IPS DF 19.7 (cell line): ENCODE measurements around the gene CALR.
"Not testable (repeated sequence)": the region's sequence is repeated elsewhere in the genome, so short reads cannot be mapped to it uniquely, and the experiment has no call there.

Source experiments
- DNase-seq: peaks from one replicate; pipeline ENCODE4 v3.0.0-alpha.2; 2013; ENCODE audit warnings: low read depth, low spot score

The CALR gene

GRCh38 chr19:12952488-12953137 is 14.2 kb downstream of the CALR start:
- no peak for DNase-seq

DNA sequence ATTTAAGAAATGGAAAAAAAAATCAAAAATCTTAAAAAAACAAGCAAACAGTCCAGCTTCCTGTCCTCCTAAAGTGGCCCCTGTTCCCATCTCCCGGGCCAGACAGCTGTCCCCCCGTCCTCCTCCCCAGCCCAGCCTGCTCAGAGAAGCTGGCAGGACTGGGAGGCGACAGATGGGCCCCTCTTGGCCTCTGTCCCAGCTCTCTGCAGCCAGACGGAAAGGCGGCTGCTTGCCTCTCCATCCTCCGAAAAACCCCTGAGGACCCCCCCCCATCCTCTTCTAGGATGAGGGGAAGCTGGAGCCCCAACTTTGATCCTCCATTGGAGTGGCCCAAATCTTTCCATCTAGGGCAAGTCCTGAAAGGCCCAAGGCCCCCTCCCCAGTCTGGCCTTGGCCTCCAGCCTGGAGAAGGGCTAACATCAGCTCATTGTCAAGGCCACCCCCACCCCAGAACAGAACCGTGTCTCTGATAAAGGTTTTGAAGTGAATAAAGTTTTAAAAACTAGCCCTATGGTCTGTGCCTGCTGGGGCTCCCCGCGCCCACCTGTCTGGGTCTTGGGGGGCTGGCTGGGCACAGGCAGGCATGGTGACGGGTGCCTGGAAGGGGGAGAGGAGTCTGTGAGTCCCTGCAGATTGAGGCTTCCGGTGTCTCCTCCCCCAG is 14.9 kb downstream of the CALR start:
- no peak for DNase-seq

DNA sequence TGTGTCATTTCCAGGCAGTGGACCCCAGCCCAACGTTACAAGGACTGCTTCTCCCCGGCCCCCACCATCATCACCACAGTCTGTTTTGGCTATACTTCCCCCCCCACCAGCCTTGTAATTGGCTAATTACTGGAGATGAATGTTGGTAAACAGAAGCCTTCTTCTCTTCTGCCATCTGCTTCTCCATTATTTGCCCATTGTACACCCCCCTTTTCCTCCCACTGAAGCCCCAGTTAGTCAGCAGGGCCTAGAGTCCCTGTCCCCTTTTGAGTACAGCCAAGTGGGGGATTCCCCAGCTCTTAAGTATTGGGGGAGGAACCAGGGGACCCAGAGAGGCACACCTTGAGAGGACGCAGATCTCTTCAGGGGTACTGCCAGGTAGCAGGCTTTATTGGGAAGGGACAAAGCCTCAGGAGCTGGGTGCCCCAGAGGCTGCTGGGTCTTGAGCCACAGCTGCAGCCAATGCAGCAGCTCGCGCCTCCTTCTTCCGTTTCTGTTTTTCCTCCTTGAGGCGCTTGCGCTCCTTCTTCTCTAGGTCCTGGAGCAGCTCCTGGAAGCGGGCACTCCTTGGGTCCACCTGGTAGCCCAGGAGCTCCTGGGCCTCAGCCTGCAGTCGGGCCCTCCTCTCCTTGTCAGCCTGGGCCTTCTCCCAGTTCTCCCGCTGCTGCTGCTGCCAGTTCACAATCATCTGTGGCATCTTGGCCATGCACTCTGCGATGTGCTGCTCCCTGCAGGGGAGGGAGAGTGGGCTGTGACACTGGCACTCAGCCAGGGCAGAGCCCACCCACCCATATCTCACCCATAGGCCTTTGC is 15.6 kb downstream of the CALR start:
- DNase-seq, result no peak

DNA sequence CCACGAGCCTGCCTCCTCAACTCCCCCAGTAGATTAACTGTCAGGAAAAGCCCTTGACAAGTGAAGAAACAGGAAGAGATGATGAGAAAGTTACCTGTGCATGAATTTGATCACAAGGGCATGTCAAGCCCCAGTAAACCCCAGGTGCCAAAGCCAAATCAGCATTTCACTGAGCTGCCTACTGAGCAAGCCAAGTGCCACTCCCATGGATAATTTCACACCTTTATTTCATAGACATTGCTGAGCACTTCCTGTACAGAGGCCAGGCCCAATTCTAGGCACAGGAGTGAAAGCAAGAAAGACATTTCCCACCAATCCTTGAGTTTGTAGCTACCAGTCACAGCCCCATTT is 16.2 kb downstream of the CALR start:
- DNase-seq, result no peak

GRCh38 chr19:12955575-12955974 is 17.2 kb downstream of the CALR start:
- DNase-seq, result not testable (repeated sequence)

DNA sequence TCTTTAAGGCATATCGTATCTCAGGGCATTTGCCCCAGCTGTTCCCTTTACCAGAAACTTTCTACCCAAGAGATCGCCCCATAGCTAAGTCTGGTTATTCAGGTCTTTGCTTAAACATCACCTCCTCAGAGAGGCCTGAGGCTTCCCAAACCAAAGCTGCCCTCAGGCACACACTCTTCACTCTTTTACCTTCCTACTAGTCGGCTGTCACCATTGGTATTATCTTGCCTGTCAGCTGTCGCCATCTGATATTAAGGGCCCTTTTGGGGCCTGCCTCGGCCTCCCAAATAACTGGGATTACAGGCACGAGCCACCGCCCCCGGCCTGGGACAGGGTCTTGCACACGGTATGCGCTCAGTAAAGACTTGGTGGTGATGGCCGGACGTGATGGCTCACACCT is 17.6 kb downstream of the CALR start:
- DNase-seq, result no peak

- no peak for DNase-seq
Observed at GRCh38 chr19:12956446-12957388, 18.3 kb downstream of the CALR start, which contains the start of gene GADD45GIP1. TSS of gene GADD45GIP1 (minus strand) at chr19:12957223. CDS start at chr19:12957212, 11 bp downstream.

- DNase-seq, result not testable (repeated sequence)
Observed at GRCh38 chr19:12957389-12957952, 19.1 kb downstream of the CALR start.

GRCh38 chr19:12959481-12959880 is 21.1 kb downstream of the CALR start:
- DNase-seq, result no peak

DNA sequence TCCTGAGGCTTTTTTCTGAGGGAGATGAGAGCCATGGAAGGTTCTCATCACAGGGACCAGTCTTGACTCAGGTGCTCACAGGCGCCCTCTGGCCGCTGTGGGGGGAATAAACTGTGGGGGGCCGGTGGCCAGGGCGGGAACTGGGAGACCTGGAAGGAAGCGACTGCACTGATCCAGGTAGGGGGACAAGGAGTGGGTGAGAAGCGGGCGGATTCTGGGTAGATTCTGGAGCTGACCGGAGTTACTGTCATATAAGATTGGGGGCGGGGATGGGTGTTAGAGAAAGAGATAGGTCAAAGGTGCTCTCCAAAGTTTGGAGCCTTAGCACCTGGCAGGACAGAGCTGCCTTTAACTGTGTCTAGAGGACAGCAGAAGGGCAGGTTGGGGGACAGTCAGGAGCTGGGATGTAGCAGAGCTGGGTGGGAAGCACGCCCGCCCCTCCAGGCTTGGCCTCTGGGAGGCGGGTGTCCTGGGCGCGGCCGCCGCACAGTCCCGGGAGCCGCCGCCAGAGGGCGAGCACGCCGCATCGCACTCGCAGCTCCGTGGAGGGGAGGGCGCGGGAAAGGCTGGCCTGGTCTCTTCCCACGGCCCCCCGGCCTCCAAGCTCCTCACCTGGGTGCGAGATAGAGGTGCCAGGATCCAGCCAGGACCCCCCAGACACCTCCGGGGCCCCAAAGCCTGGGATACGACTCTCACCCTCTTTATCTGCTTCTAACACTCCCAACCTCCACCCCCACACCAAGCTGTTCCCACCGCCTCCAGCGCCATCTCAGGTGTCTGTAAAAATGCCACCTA is 26.8 kb downstream of the CALR start:
- DNase-seq, result no peak

- DNase-seq, result no peak
Observed at GRCh38 chr19:12965812-12966135, 27.4 kb downstream of the CALR start.

- no peak for DNase-seq
Observed at GRCh38 chr19:12967907-12968306, 29.5 kb downstream of the CALR start.

DNA sequence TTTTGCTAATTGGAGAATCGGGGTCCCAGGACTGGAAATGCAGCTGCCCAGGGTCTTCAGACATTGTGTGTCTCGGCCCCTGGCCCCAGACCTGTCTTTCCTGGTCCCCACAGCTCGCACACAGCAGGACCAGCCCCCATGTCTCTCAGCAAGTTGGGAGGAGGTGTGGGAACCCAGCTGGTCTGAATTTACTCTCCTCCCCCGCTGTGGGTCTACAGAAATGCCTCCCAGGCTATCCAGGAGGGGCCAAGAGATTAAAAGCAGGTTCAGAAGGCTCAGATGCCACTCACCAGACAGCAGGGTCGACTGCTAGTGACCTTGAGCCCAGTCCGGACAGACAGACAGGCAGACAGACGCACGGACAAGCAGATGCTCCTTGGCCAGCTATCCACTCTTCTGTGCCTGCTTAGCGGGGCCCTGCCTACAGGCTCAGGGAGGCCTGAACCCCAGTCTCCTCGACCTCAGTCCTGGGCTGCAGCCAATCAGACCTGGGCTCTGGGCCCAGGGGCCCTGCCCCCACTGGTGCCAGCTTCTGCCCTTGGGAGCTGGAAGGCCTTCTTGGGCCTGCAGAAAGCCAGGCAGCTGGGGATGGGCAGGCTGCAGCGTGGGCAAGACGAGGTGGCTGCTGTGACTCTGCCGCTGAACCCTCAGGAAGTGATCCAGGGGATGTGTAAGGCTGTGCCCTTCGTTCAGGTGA is 31.0 kb downstream of the CALR start, which contains the start of gene DAND5:
TSS of gene DAND5 (plus strand) at position 285 of the 697 bp plus-strand sequence. CDS start at position 370, 85 bp downstream.
- no peak for DNase-seq

DNA sequence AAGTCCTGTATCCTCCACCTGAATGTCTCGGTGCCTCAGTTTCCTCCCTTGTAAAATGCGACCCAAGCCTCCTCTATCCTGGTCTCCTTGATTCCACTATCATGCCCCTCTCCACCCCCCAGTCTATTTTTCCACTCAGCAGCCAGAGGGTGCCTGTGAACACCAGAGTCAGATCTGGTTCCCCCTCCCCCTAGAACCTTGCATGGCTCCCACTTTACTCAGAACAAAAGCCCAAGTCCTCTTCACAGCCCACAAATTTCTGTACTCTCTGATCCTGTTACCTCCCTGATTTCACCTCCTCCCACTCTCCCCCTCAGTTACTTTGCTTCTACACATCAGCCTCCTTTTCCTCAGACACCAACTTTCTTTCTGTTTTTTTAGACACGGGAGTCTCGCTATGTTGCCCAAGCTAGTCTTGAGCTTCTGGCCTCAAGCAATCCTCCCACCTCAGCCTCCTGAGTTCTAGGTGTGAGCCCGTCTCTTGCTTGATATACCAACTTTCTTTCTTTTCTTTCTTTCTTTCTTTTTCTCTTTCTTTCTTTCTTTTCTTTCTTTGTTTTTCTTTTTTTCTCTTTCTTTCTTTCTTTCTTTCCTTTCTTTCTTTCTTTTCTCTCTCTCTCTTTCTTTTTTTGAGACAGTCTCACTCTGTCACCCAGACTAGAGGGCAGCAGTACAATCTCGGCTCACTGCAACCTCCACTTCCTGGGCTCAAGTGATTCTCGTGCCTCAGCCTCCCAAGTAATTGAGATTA is 31.8 kb downstream of the CALR start:
- no peak for DNase-seq

DNA sequence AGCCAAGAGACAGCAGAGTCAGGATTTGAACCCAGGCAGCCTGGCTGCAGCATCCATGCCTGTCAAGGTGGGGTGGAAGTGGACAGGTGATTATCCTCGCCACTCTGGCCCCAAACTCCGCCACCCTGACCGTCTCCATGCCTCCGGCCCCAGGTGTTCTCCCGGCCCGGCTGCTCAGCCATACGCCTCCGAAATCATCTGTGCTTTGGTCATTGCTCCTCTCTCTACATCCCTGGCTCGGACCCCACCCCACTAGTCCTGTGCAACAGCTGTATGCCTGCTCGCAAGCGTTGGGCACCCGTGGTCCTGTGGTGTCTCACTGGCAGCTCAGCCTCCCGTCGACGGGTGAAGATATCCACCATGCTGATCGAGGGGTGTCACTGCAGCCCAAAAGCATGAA is 34.8 kb downstream of the CALR start:
- no peak for DNase-seq

- no peak for DNase-seq
Observed at GRCh38 chr19:12974301-12975220, 36.2 kb downstream of the CALR start.

GRCh38 chr19:12975221-12975741 is 36.9 kb downstream of the CALR start:
- no peak for DNase-seq

- DNase-seq, result not testable (repeated sequence)
Observed at GRCh38 chr19:12976109-12976508, 37.7 kb downstream of the CALR start.
